ENCODE data around the gene MLLT6. TPM values are rescaled to one million over a fixed set of nuclear protein-coding genes. Genes with fewer than 3 reads are reported as not detected.

Gene MLLT6
- total RNA-seq, 4 donors from 2014 or later, result 69.2 to 297 (median 190) TPM

- DNase-seq, result no peak
- H3K36me3 ChIP-seq, result peaks cover 0 to 67% (median 0%) of the 10 kb centered on the region in 3 donors
- H3K4me3 ChIP-seq, result no peak overlapping the region
- no peaks in the 10 kb centered on the region for H3K9me3 ChIP-seq
- H3K27ac ChIP-seq, result no peak overlapping the region
- H3K27me3 ChIP-seq, result no peaks in the 10 kb centered on the region
- TF ChIP-seq POLR2A (IDR thresholded peaks at IDR 0.05) (no peak), CTCF (IDR thresholded peaks at IDR 0.05) (no peak)
- peaks cover 0 to 23% (median 0%) of the 10 kb centered on the region in 4 donors for H3K4me1 ChIP-seq
Measured at GRCh38 chr17:38709104-38709820, 4.2 kb downstream of the MLLT6 start.

DNA sequence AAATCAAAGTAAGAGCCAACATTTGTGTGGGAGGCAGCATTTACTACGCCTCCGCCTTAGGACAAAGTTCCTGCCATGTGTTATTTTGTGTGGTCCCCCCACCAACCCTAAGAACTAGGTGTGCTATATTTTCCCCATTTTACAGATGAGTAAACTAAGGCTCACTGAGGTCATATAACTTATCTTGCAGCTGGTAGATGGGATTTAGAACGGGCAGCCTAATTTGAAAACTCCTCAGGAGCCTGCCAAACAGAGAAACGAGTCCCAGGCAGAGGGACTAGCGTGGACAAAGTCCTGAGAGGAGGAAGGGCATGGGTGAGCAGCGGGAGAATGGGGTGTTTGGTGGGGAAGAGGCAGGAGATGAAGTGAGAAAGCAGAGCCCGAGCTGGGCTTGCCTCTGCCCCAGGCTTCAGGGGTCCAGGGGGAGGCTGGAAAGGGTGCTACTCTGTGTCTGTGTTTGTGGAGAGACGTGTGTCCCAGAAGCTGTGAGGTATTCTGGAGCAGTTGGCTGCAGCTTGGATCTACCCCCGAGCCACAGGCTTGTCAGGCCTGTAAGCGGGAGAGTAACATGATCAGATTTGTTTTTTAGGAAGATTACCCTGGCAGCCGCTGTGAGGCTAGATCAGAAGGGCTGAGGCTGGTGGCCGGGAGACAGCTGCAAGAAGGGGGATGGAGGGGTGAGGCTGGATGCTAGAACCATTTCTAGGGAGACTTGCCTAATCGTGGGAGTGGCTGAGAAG lies 5.0 kb downstream of the MLLT6 start:
- peaks cover 0 to 23% (median 0%) of the 10 kb centered on the region in 4 donors for H3K4me1 ChIP-seq
- TF ChIP-seq POLR2A (IDR thresholded peaks at IDR 0.05), result no peak
- TF ChIP-seq CTCF (IDR thresholded peaks at IDR 0.05), result no peak
- DNase-seq, result no peak
- H3K27me3 ChIP-seq, result no peaks in the 10 kb centered on the region
- no peak overlapping the region for H3K27ac ChIP-seq
- no peak overlapping the region for H3K4me3 ChIP-seq
- peaks cover 0 to 74% (median 0%) of the 10 kb centered on the region in 3 donors for H3K36me3 ChIP-seq
- no peaks in the 10 kb centered on the region for H3K9me3 ChIP-seq

GRCh38 chr17:38710604-38710962 lies 5.5 kb downstream of the MLLT6 start:
- Histone ChIP-seq H3K27ac (no peak overlapping the region), H3K4me3 (no peak overlapping the region), H3K9me3 (no peaks in the 10 kb centered on the region), H3K4me1 (peaks cover 0 to 23% (median 0%) of the 10 kb centered on the region in 4 donors), H3K36me3 (peaks cover 0 to 80% (median 0%) of the 10 kb centered on the region in 3 donors), H3K27me3 (no peaks in the 10 kb centered on the region)
- DNase-seq, result no peak
- TF ChIP-seq POLR2A (IDR thresholded peaks at IDR 0.05) (no peak), CTCF (IDR thresholded peaks at IDR 0.05) (no peak)

GRCh38 chr17:38710985-38711384 lies 5.9 kb downstream of the MLLT6 start:
- no peak overlapping the region for H3K27ac ChIP-seq
- no peaks in the 10 kb centered on the region for H3K27me3 ChIP-seq
- no peak overlapping the region for H3K4me3 ChIP-seq
- H3K36me3 ChIP-seq, result peaks cover 0 to 84% (median 0%) of the 10 kb centered on the region in 3 donors
- peaks cover 0 to 23% (median 0%) of the 10 kb centered on the region in 4 donors for H3K4me1 ChIP-seq
- H3K9me3 ChIP-seq, result no peaks in the 10 kb centered on the region
- DNase-seq, result no peak
- TF ChIP-seq POLR2A (IDR thresholded peaks at IDR 0.05), result no peak
- TF ChIP-seq CTCF (IDR thresholded peaks at IDR 0.05), result no peak

DNA sequence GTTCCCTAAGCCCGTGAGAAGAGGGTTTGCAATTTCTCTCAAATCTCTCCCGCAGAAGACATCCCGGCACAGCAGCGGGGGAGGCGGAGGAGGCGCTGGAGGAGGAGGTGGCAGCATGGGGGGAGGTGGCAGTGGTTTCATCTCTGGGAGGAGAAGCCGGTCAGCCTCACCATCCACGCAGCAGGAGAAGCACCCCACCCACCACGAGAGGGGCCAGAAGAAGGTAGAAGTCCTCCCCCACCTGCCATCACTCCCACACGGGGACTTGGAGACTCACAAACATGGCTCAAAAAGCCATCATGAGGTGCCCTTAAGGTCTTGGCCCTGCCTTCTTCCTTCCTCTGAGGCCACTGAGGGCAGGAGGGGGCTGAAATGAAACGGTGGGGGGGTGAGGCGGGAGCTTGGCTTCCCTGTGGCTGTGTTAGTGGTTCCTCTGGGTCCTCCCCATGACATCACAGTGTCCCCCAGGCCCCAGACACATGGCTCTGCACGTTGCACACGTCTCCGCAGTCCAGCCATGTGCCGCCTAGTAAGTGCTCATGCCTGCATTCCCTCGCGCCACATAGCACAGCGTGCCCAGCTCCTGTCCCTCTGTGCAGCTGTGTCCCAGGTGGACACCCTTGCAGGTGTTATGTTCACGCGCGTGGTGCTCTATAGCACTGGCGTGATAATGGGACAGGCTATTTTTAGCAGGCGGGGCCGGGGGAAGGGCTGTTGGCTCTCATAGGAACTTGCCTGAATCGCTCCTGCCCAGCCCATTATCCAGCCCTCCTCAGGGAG lies 6.9 kb downstream of the MLLT6 start:
- Histone ChIP-seq H3K9me3 (no peaks in the 10 kb centered on the region), H3K36me3 (peaks cover 0 to 94% (median 0%) of the 10 kb centered on the region in 3 donors), H3K27ac (no peak overlapping the region), H3K4me1 (peaks cover 0 to 15% (median 0%) of the 10 kb centered on the region in 4 donors), H3K27me3 (no peaks in the 10 kb centered on the region), H3K4me3 (no peak overlapping the region)
- TF ChIP-seq CTCF (IDR thresholded peaks at IDR 0.05) (no peak), POLR2A (IDR thresholded peaks at IDR 0.05) (no peak)
- no peak for DNase-seq
